Progenitor cell of endocrine pancreas (in vitro differentiated cells): ENCODE data around the gene PIAS3. TPM values are rescaled to one million over a fixed set of nuclear protein-coding genes. Genes with fewer than 3 reads are reported as not detected.

Experiments
- DNase-seq: peaks from one replicate; pipeline ENCODE4 v3.0.0; 2021; ENCODE audit warnings: low spot score; ENCODE audit not compliant: unreplicated experiment
- H3K27ac Mint-ChIP-seq: 2 replicates; pipeline ENCODE4 v1.8.0; 2021; ENCODE audit warnings: mild to moderate bottlenecking, moderate library complexity, mixed read lengths
- H3K27me3 Mint-ChIP-seq: 2 replicates; pipeline ENCODE4 v1.8.0; 2021; ENCODE audit warnings: mixed read lengths
- H3K36me3 Mint-ChIP-seq: 2 replicates; pipeline ENCODE4 v1.8.0; 2022; ENCODE audit warnings: mixed read lengths; ENCODE audit not compliant: insufficient read depth
- H3K4me1 Mint-ChIP-seq: 2 replicates; pipeline ENCODE4 v1.8.0; 2021; ENCODE audit warnings: low read depth, mixed read lengths
- H3K4me3 Mint-ChIP-seq: 2 replicates; pipeline ENCODE4 v1.8.0; 2021; ENCODE audit warnings: low read depth, mild to moderate bottlenecking, moderate library complexity, mixed read lengths
- H3K9me3 Mint-ChIP-seq: 2 replicates; pipeline ENCODE4 v1.8.0; 2021; ENCODE audit warnings: low read depth, mixed read lengths
- total RNA-seq: library from RNA; stranded (reverse); gene quantifications from 2 replicates; pipeline ENCODE4 v1.2.1, GENCODE V29; 2021
- TF ChIP-seq, protein P1 (sequence below): fragments of 200-600 bp; sonication (generic); IDR thresholded peaks from one replicate; pipeline ENCODE4 v1.5.0; 2021; ENCODE audit warnings: antibody characterized with exemption, mild to moderate bottlenecking; ENCODE audit not compliant: unreplicated experiment

PIAS3 gene
- total RNA-seq, 1 donor from 2014 or later, result 36.9 TPM

GRCh38 chr1:145858238-145858900 lies 512 bp downstream of the PIAS3 start:
- Mint-ChIP-seq H3K36me3 (peaks cover 6% of the 10 kb centered on the region), H3K4me3 (peak overlapping the region; percentile 96), H3K9me3 (no peaks in the 10 kb centered on the region), H3K4me1 (peaks cover 5% of the 10 kb centered on the region), H3K27me3 (peaks cover 4% of the 10 kb centered on the region), H3K27ac (peak overlapping the region; percentile 92)
- no peak for DNase-seq
- TF ChIP-seq, protein P1, sequence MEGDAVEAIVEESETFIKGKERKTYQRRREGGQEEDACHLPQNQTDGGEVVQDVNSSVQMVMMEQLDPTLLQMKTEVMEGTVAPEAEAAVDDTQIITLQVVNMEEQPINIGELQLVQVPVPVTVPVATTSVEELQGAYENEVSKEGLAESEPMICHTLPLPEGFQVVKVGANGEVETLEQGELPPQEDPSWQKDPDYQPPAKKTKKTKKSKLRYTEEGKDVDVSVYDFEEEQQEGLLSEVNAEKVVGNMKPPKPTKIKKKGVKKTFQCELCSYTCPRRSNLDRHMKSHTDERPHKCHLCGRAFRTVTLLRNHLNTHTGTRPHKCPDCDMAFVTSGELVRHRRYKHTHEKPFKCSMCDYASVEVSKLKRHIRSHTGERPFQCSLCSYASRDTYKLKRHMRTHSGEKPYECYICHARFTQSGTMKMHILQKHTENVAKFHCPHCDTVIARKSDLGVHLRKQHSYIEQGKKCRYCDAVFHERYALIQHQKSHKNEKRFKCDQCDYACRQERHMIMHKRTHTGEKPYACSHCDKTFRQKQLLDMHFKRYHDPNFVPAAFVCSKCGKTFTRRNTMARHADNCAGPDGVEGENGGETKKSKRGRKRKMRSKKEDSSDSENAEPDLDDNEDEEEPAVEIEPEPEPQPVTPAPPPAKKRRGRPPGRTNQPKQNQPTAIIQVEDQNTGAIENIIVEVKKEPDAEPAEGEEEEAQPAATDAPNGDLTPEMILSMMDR, result no peak

- no peak for DNase-seq
- Mint-ChIP-seq H3K36me3 (peaks cover 9% of the 10 kb centered on the region), H3K4me1 (peaks cover 5% of the 10 kb centered on the region), H3K4me3 (no peak overlapping the region), H3K27ac (no peak overlapping the region), H3K9me3 (no peaks in the 10 kb centered on the region), H3K27me3 (no peaks in the 10 kb centered on the region)
- TF ChIP-seq, protein P1, result no peak
Measured at GRCh38 chr1:145857170-145857569, 1.7 kb downstream of the PIAS3 start.

GRCh38 chr1:145855426-145855948 lies 3.4 kb downstream of the PIAS3 start:
- Mint-ChIP-seq H3K36me3 (peaks cover 14% of the 10 kb centered on the region), H3K27me3 (no peaks in the 10 kb centered on the region), H3K9me3 (no peaks in the 10 kb centered on the region), H3K4me1 (peaks cover 5% of the 10 kb centered on the region), H3K4me3 (no peak overlapping the region), H3K27ac (no peak overlapping the region)
- DNase-seq, result no peak
- TF ChIP-seq, protein P1, result no peak

GRCh38 chr1:145849356-145850160 lies 9.3 kb downstream of the PIAS3 start:
- Mint-ChIP-seq H3K4me1 (peaks cover 3% of the 10 kb centered on the region), H3K9me3 (no peaks in the 10 kb centered on the region), H3K36me3 (peaks cover 21% of the 10 kb centered on the region), H3K27ac (no peak overlapping the region), H3K27me3 (no peaks in the 10 kb centered on the region), H3K4me3 (no peak overlapping the region)
- DNase-seq, result no peak
- TF ChIP-seq, protein P1, result peak; percentile 28

GRCh38 chr1:145847827-145848226 lies 11.1 kb downstream of the PIAS3 start:
- Mint-ChIP-seq H3K4me3 (no peak overlapping the region), H3K4me1 (peaks cover 3% of the 10 kb centered on the region), H3K27me3 (no peaks in the 10 kb centered on the region), H3K36me3 (peaks cover 17% of the 10 kb centered on the region), H3K27ac (no peak overlapping the region), H3K9me3 (no peaks in the 10 kb centered on the region)
- DNase-seq, result no peak
- TF ChIP-seq, protein P1, result no peak
